Adipocyte (in vitro differentiated cells): ENCODE data around the gene C17orf113.

Experiments
- DNase-seq: peaks from one replicate; pipeline ENCODE4 v3.0.0-alpha.2; 2015; ENCODE audit warnings: low read depth
- H3K27me3 ChIP-seq: replicated peaks from 2 replicates; pipeline ENCODE4 v1.7.0; 2013; ENCODE audit warnings: mild to moderate bottlenecking, low read length, moderate library complexity; ENCODE audit not compliant: control insufficient read depth, insufficient read depth
- H3K36me3 ChIP-seq: 2 replicates; pipeline ENCODE4 v1.7.0; 2013; ENCODE audit warnings: low read length, mild to moderate bottlenecking, moderate library complexity; ENCODE audit not compliant: control insufficient read depth, insufficient read depth, severe bottlenecking
- H3K4me1 ChIP-seq: 2 replicates; pipeline ENCODE4 v1.7.0; 2013; ENCODE audit warnings: mild to moderate bottlenecking, low read length, moderate library complexity; ENCODE audit not compliant: control insufficient read depth, insufficient read depth
- H3K4me3 ChIP-seq: 2 replicates; pipeline ENCODE4 v1.7.0; 2013; ENCODE audit warnings: mild to moderate bottlenecking, low read length, moderate library complexity
- H3K9ac ChIP-seq: 2 replicates; pipeline ENCODE4 v1.7.0; 2013; ENCODE audit warnings: mild to moderate bottlenecking, low read length, moderate library complexity
- H3K9me3 ChIP-seq: 2 replicates; pipeline ENCODE4 v1.7.0; 2013; ENCODE audit warnings: mild to moderate bottlenecking, low read length, moderate library complexity; ENCODE audit not compliant: control insufficient read depth

The C17orf113 gene

DNA sequence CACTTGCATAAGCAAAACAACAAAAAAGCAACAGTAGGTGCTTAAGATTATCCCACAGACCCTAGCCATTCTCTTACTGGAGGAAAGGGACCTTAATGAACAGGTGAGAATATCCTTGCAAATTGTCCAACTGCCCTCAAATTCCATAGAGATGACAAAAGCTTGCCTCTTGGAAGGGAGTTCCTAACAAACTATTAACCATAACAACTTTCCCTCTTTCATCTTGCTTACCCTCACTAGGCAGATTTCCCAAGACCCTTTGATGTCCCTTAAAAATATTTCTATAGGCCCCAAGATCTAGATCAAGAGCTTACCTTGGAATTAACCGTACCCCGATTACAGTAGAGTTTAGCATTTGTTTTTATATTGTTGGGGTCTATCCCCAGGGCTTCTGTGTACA lies 62.0 kb downstream of the C17orf113 start:
- Histone ChIP-seq H3K9ac (no peak overlapping the region), H3K4me1 (peaks cover 32% of the 10 kb centered on the region), H3K4me3 (no peak overlapping the region), H3K9me3 (no peaks in the 10 kb centered on the region), H3K27me3 (no peaks in the 10 kb centered on the region), H3K36me3 (peaks cover 91% of the 10 kb centered on the region)
- no peak for DNase-seq
